Esophagus muscularis mucosa (tissue), 4 donors: ENCODE measurements around the gene ITPR1. TPM values are rescaled to one million over a fixed set of nuclear protein-coding genes. Genes with fewer than 3 reads are reported as not detected.
A peak's percentile ranks its signal among the peaks of the same experiment; 100 is the strongest.

ENCODE experiments used
- DNase-seq: peaks from one replicate; pipeline ENCODE4 v3.0.0-alpha.2; 2017; ENCODE audit errors: extremely low spot score
- H3K27ac ChIP-seq, 4 donors: fragments of 200-600 bp; sonication (generic); replicated peaks in 1 of 4; 1 replicate in 3 of 4; 2 replicates in 1 of 4; pipeline ENCODE4 v1.5.1; 2016 to 2019; ENCODE audit warnings: mild to moderate bottlenecking in 1 of 4
- H3K27me3 ChIP-seq, 4 donors: fragments of 200-600 bp; sonication (generic); one replicate each; pipeline versions ENCODE4 v1.5.1 to v1.6.0; 2016 to 2019
- H3K36me3 ChIP-seq, 4 donors: fragments of 200-600 bp; sonication (generic); one replicate each; pipeline ENCODE4 v1.5.1; 2016 to 2019
- H3K4me1 ChIP-seq, 4 donors: fragments of 200-600 bp; sonication (generic); one replicate each; pipeline ENCODE4 v1.5.1; 2016 to 2019
- H3K4me3 ChIP-seq, 4 donors: fragments of 200-600 bp; sonication (generic); 1 replicate in 2 of 4; 2 replicates in 2 of 4; pipeline ENCODE4 v1.5.1; 2016 to 2019; ENCODE audit warnings: mild to moderate bottlenecking in 4 of 4, moderate library complexity in 1 of 4
- H3K9me3 ChIP-seq, 4 donors: fragments of 200-600 bp; sonication (generic); 1 replicate in 3 of 4; 2 replicates in 1 of 4; pipeline ENCODE4 v1.5.1; 2016 to 2019
- CTCF ChIP-seq, 3 experiments: fragments of 200-600 bp in 2 of 3; fragments of 450-650 bp in 1 of 3; sonication (generic) in 2 of 3; IDR thresholded peaks; one replicate each; pipeline ENCODE4 v1.5.1; 2017 to 2019; ENCODE audit warnings: antibody characterized with exemption in 3 of 3, mild to moderate bottlenecking in 2 of 3, moderate library complexity in 1 of 3
- EP300 ChIP-seq: sonication (generic); formaldehyde crosslinking; IDR thresholded peaks from one replicate; pipeline ENCODE4 v1.6.1; 2017; ENCODE audit warnings: antibody characterized with exemption
- POLR2A ChIP-seq: fragments of 450-650 bp; IDR thresholded peaks from one replicate; pipeline ENCODE4 v1.6.1; 2017; ENCODE audit warnings: antibody characterized with exemption, moderate library complexity, mild to moderate bottlenecking, low read depth
- POLR2AphosphoS5 ChIP-seq, 2 donors: sonication (generic); formaldehyde crosslinking; IDR thresholded peaks; one replicate each; pipeline ENCODE4 v1.6.1; 2017; ENCODE audit warnings: antibody characterized with exemption in 2 of 2
- WGBS: methylation state at CpG from one replicate; pipeline ENCODE4 v1.1.5; 2018; 5-methylcytosine and 5-hydroxymethylcytosine counted together
- intact Hi-C: fragments of 100-400 bp; cut with DNase I; formaldehyde crosslinking; loops from one replicate; pipeline ENCODE4 v1.15.1; 2023
- total RNA-seq, 4 donors: library from RNA; depleted of rRNA; stranded (reverse); fragments of >200 nt; gene quantifications; one replicate each; pipeline versions ENCODE4 v1.1.0 to v1.2.1, GENCODE V29; 2016

The ITPR1 gene
- total RNA-seq, 4 donors from 2014 or later: 204 to 271 (median 222) TPM

GRCh38 chr3:4714045-4714444 lies 220.9 kb downstream of the ITPR1 start:
- no peak for DNase-seq
- H3K4me3 ChIP-seq: no peak overlapping the region
- peaks cover 10 to 55% (median 32%) of the 10 kb centered on the region in 4 donors for H3K4me1 ChIP-seq
- peak overlapping the region; percentile 38 to 82 (median 60) for H3K27ac ChIP-seq
- intact Hi-C loops: no loop called here
- H3K27me3 ChIP-seq: no peaks in the 10 kb centered on the region
- peaks cover 0 to 48% (median 31%) of the 10 kb centered on the region in 4 donors for H3K36me3 ChIP-seq
- H3K9me3 ChIP-seq: no peaks in the 10 kb centered on the region
- 64% methylated on average over 7 of the region's 7 CpGs for WGBS
- peak; percentile 40 to 56 for TF ChIP-seq POLR2AphosphoS5 (IDR thresholded peaks at IDR 0.05)
- TF ChIP-seq POLR2A: no peak

GRCh38 chr3:4716266-4716665 lies 223.1 kb downstream of the ITPR1 start:
- DNase-seq: no peak
- H3K27me3 ChIP-seq: no peaks in the 10 kb centered on the region
- TF ChIP-seq CTCF (IDR thresholded peaks at IDR 0.05): no peak
- TF ChIP-seq EP300: no peak
- no peak for TF ChIP-seq POLR2AphosphoS5 (IDR thresholded peaks at IDR 0.05)
- no peak for TF ChIP-seq POLR2A
- peak overlapping the region; percentile 74 to 82 (median 78) for H3K27ac ChIP-seq
- peaks cover 0 to 35% (median 22%) of the 10 kb centered on the region in 4 donors for H3K36me3 ChIP-seq
- H3K9me3 ChIP-seq: no peaks in the 10 kb centered on the region
- intact Hi-C loops: no loop called here
- 52% methylated on average over 1 of the region's 1 CpG for WGBS
- peaks cover 32 to 73% (median 52%) of the 10 kb centered on the region in 4 donors for H3K4me1 ChIP-seq
- H3K4me3 ChIP-seq: no peak overlapping the region

- Histone ChIP-seq H3K36me3 (peaks cover 0 to 35% (median 22%) of the 10 kb centered on the region in 4 donors), H3K4me3 (no peak overlapping the region), H3K9me3 (no peaks in the 10 kb centered on the region), H3K27me3 (no peaks in the 10 kb centered on the region), H3K27ac (peak overlapping the region; percentile 74 to 82 (median 78)), H3K4me1 (peaks cover 34 to 73% (median 53%) of the 10 kb centered on the region in 4 donors)
- TF ChIP-seq POLR2AphosphoS5 (IDR thresholded peaks at IDR 0.05): peak in 1 of 2 donors; percentile 5
- no peak for TF ChIP-seq CTCF (IDR thresholded peaks at IDR 0.05)
- TF ChIP-seq POLR2A: no peak
- 71% methylated on average over 14 of the region's 14 CpGs for WGBS
- intact Hi-C loops: no loop called here
- no peak for DNase-seq
Observed at GRCh38 chr3:4716706-4717362, 223.7 kb downstream of the ITPR1 start.

- peaks cover 34 to 73% (median 53%) of the 10 kb centered on the region in 4 donors for H3K4me1 ChIP-seq
- 72% methylated on average over 5 of the region's 5 CpGs for WGBS
- no peak overlapping the region for H3K4me3 ChIP-seq
- peak overlapping the region; percentile 74 to 82 (median 78) for H3K27ac ChIP-seq
- DNase-seq: no peak
- intact Hi-C loops: no loop called here
- H3K27me3 ChIP-seq: no peaks in the 10 kb centered on the region
- H3K36me3 ChIP-seq: peaks cover 0 to 30% (median 19%) of the 10 kb centered on the region in 4 donors
- TF ChIP-seq EP300: no peak
- TF ChIP-seq POLR2AphosphoS5 (IDR thresholded peaks at IDR 0.05): no peak
- no peak for TF ChIP-seq CTCF (IDR thresholded peaks at IDR 0.05)
- no peak for TF ChIP-seq POLR2A
- no peaks in the 10 kb centered on the region for H3K9me3 ChIP-seq
Observed at GRCh38 chr3:4717363-4717740, 224.2 kb downstream of the ITPR1 start.

- no peak for DNase-seq
- peak overlapping the region; percentile 74 to 82 (median 78) for H3K27ac ChIP-seq
- intact Hi-C loops: loop anchor here (2.0 kb wide), 1 partner anchor 309 kb away; no protein-coding TSS in a partner anchor
- H3K27me3 ChIP-seq: no peaks in the 10 kb centered on the region
- no peak overlapping the region for H3K4me3 ChIP-seq
- TF ChIP-seq EP300 (no peak), POLR2AphosphoS5 (IDR thresholded peaks at IDR 0.05) (no peak), CTCF (IDR thresholded peaks at IDR 0.05) (no peak), POLR2A (no peak)
- H3K4me1 ChIP-seq: peaks cover 39 to 81% (median 62%) of the 10 kb centered on the region in 4 donors
- no peaks in the 10 kb centered on the region for H3K9me3 ChIP-seq
- 80% methylated on average over 4 of the region's 4 CpGs for WGBS
- peaks cover 0 to 21% (median 15%) of the 10 kb centered on the region in 4 donors for H3K36me3 ChIP-seq
Observed at GRCh38 chr3:4718179-4718736, 225.1 kb downstream of the ITPR1 start.
